Activated CD8-positive, alpha-beta memory T cell treated with anti-CD3 and anti-CD28 coated beads, Interleukin-2, amount 10 ng/mL, durations not matched to agents 7 days and 5 days (primary cell): ENCODE data around the gene NOMO2. TPM values are rescaled to one million over a fixed set of nuclear protein-coding genes. Genes with fewer than 3 reads are reported as not detected.
A peak's percentile ranks its signal among the peaks of the same experiment; 100 is the strongest.
"Not testable (repeated sequence)": the region's sequence is repeated elsewhere in the genome, so short reads cannot be mapped to it uniquely, and the experiment has no call there.

Experiments used
- ATAC-seq: fragments of 150-1000 bp; cut with Tn5 transposase; one replicate; pipeline ENCODE4 v1.10.0; 2021; ENCODE audit warnings: moderate library complexity
- CTCF ChIA-PET: fragments of 350-600 bp; sonication (Branson Sonifier 250); formaldehyde crosslinking; loops from one replicate; lab custom pipeline; 2021; ENCODE audit warnings: antibody characterized with exemption; lab: Charles Lee
- DNase-seq: peaks from one replicate; pipeline ENCODE4 v3.0.0-alpha.2; 2020
- H3K27ac Mint-ChIP-seq: one replicate; pipeline ENCODE4 v1.8.0; 2021; ENCODE audit warnings: mild to moderate bottlenecking, mixed read lengths
- H3K27me3 Mint-ChIP-seq: one replicate; pipeline ENCODE4 v1.8.0; 2021; ENCODE audit warnings: mixed read lengths
- H3K36me3 Mint-ChIP-seq: one replicate; pipeline ENCODE4 v1.8.0; 2021; ENCODE audit warnings: mild to moderate bottlenecking, mixed read lengths
- H3K4me1 Mint-ChIP-seq: one replicate; pipeline ENCODE4 v1.8.0; 2021; ENCODE audit warnings: mixed read lengths
- H3K4me3 Mint-ChIP-seq: one replicate; pipeline ENCODE4 v1.8.0; 2021; ENCODE audit warnings: mild to moderate bottlenecking, moderate library complexity, mixed read lengths
- H3K9me3 Mint-ChIP-seq: one replicate; pipeline ENCODE4 v1.8.0; 2022; ENCODE audit warnings: low read depth, mixed read lengths
- total RNA-seq, 2 experiments: library from RNA; stranded (reverse); gene quantifications; one replicate each; pipeline ENCODE4 v1.2.3, GENCODE V29; 2021

NOMO2 gene
- total RNA-seq, 2 experiments from 2014 or later, result 81.3 to 95.9 TPM

DNA sequence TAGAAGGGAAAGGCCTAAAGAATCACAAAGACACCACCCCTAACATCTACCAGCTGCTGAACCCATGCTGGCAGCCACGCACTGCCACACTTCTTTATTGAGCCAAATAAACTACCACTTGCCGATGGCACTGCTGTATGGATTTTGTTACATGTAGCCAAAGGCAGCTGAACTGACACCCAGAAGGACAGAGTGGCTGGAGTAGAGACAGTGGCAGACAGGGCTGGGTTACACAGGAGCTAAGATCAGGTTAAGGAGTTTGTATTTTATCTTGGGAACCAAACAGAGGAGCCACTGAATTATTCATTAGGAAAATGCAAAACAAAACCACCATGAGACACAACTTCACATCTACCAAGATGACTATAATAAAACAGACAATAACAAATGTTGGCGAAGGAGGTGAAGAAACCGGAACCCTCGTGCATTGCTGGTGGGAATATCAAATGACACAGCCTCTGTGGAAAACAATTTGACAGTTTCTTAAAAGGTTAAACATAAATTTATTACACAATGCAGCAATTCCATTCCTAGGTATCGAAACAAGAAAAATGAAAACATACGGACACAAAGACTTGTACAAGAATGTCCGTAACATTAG, 35.9 kb downstream of the NOMO2 start:
- H3K9me3 Mint-ChIP-seq, H3K4me3 Mint-ChIP-seq, H3K4me1 Mint-ChIP-seq, DNase-seq, H3K27me3 Mint-ChIP-seq, ATAC-seq, CTCF ChIA-PET, H3K36me3 Mint-ChIP-seq, H3K27ac Mint-ChIP-seq: not testable (repeated sequence)

- H3K36me3 Mint-ChIP-seq, ATAC-seq, DNase-seq, H3K4me3 Mint-ChIP-seq, H3K4me1 Mint-ChIP-seq, H3K27ac Mint-ChIP-seq, H3K9me3 Mint-ChIP-seq, H3K27me3 Mint-ChIP-seq, CTCF ChIA-PET: not testable (repeated sequence)
Observed at GRCh38 chr16:18522637-18523036, 39.3 kb downstream of the NOMO2 start.

DNA sequence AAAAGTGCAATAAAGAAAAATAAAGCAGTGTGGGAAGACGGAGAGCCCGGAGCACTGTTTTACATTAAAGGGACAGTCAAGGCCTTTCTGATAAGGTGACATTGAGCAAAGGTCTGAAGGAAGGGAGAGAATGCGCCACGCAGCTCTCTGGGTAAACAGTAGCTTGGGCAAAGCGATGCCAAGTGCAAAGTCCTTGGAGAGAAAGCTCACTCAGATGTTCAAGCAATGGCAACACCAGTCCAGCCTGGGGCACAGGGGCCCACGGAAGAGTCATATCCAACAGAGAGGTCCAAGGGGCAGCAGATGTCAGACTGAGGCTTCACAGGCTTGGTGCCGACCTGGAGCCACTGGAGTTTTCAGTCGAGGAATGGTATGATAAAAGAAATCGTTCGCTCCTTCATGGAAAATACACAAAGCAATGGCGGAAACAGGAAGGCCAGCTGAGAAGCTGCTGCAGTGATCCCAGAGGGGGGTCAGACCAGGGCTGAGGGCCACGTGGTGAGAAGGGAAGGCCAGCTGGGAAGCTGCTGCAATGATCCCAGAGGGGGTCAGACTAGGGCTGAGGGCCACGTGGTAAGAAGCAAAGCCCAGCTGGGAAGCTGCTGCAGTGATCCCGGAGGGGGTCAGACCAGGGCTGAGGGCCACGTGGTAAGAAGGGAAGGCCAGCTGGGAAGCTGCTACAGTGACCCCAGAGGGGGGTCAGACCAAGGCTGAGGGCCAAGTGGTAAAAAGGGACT, 40.3 kb downstream of the NOMO2 start:
- CTCF ChIA-PET, ATAC-seq, H3K27ac Mint-ChIP-seq, H3K4me1 Mint-ChIP-seq, H3K36me3 Mint-ChIP-seq, H3K4me3 Mint-ChIP-seq, H3K9me3 Mint-ChIP-seq, H3K27me3 Mint-ChIP-seq, DNase-seq: not testable (repeated sequence)

DNA sequence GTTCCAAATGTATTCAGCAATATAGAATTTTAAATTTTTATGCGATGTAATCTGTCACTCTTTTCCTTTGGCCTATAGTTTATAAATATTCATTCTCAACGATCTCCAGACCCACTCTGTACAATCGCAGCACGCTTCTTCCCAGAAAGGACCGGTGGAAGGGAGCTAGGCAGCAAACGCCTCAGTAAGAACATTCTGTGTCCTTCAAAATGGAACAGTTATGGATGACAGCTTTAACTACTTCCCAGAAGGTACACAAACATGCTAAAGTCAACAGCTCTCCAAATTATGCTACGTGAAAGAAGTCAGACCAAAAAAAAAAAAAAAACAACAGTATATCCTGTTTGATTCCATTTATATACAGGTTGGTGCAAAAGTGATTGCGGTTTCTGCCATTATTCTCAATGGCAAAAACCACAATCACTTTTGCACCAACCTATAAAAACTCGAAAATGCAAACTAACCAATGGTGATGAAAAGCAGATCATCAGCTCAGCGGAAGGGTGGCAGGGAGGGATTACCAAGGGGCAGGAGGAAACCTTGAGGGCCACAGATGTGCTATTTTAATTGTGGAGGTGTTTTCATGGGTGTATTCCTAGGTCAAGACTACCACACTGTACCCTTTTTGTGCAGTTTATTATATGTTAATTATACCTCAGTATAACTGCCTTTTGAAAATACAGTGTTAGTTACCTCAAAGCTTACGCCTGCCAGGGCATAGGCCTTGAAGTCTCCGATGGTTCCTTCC, 43.2 kb downstream of the NOMO2 start:
- H3K27me3 Mint-ChIP-seq, H3K4me3 Mint-ChIP-seq, H3K36me3 Mint-ChIP-seq, H3K9me3 Mint-ChIP-seq, ATAC-seq, DNase-seq, CTCF ChIA-PET, H3K27ac Mint-ChIP-seq, H3K4me1 Mint-ChIP-seq: not testable (repeated sequence)

- CTCF ChIA-PET, H3K27me3 Mint-ChIP-seq: not testable (repeated sequence)
Observed at GRCh38 chr16:18498430-18498829, 63.5 kb downstream of the NOMO2 start.

GRCh38 chr16:18497032-18497431, 64.9 kb downstream of the NOMO2 start:
- H3K27ac Mint-ChIP-seq, H3K27me3 Mint-ChIP-seq, H3K4me3 Mint-ChIP-seq, ATAC-seq, DNase-seq, CTCF ChIA-PET, H3K9me3 Mint-ChIP-seq, H3K36me3 Mint-ChIP-seq, H3K4me1 Mint-ChIP-seq: not testable (repeated sequence)

More at GRCh38 chr16:18498430-18498829, 63.5 kb downstream of the NOMO2 start:
- DNase-seq, H3K36me3 Mint-ChIP-seq, H3K4me1 Mint-ChIP-seq, H3K4me3 Mint-ChIP-seq, H3K27ac Mint-ChIP-seq, H3K9me3 Mint-ChIP-seq: not testable (repeated sequence)
- peak; percentile 53 for ATAC-seq

- H3K4me1 Mint-ChIP-seq, H3K27me3 Mint-ChIP-seq, H3K9me3 Mint-ChIP-seq, CTCF ChIA-PET, H3K27ac Mint-ChIP-seq, H3K4me3 Mint-ChIP-seq, H3K36me3 Mint-ChIP-seq, DNase-seq: not testable (repeated sequence)
- ATAC-seq, result peak; percentile 88
Observed at GRCh38 chr16:18492118-18492897, 69.6 kb downstream of the NOMO2 start.

DNA sequence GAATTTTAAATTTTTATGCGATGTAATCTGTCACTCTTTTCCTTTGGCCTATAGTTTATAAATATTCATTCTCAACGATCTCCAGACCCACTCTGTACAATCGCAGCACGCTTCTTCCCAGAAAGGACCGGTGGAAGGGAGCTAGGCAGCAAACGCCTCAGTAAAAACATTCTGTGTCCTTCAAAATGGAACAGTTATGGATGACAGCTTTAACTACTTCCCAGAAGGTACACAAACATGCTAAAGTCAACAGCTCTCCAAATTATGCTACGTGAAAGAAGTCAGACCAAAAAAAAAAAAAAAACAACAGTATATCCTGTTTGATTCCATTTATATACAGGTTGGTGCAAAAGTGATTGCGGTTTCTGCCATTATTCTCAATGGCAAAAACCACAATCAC, 125.9 kb downstream of the NOMO2 start:
- CTCF ChIA-PET, H3K27me3 Mint-ChIP-seq, H3K27ac Mint-ChIP-seq, H3K4me1 Mint-ChIP-seq, H3K9me3 Mint-ChIP-seq, H3K4me3 Mint-ChIP-seq, H3K36me3 Mint-ChIP-seq, DNase-seq, ATAC-seq: not testable (repeated sequence)

- H3K27me3 Mint-ChIP-seq, H3K9me3 Mint-ChIP-seq, DNase-seq, CTCF ChIA-PET, H3K4me3 Mint-ChIP-seq, H3K27ac Mint-ChIP-seq, H3K36me3 Mint-ChIP-seq, H3K4me1 Mint-ChIP-seq: not testable (repeated sequence)
- peak; percentile 53 for ATAC-seq
Observed at GRCh38 chr16:18415827-18416226, 146.1 kb downstream of the NOMO2 start.

GRCh38 chr16:18409532-18410293, 152.2 kb downstream of the NOMO2 start:
- H3K36me3 Mint-ChIP-seq, H3K9me3 Mint-ChIP-seq, H3K27ac Mint-ChIP-seq, CTCF ChIA-PET, DNase-seq, H3K4me1 Mint-ChIP-seq, H3K27me3 Mint-ChIP-seq, H3K4me3 Mint-ChIP-seq: not testable (repeated sequence)
- peak; percentile 96 for ATAC-seq

DNA sequence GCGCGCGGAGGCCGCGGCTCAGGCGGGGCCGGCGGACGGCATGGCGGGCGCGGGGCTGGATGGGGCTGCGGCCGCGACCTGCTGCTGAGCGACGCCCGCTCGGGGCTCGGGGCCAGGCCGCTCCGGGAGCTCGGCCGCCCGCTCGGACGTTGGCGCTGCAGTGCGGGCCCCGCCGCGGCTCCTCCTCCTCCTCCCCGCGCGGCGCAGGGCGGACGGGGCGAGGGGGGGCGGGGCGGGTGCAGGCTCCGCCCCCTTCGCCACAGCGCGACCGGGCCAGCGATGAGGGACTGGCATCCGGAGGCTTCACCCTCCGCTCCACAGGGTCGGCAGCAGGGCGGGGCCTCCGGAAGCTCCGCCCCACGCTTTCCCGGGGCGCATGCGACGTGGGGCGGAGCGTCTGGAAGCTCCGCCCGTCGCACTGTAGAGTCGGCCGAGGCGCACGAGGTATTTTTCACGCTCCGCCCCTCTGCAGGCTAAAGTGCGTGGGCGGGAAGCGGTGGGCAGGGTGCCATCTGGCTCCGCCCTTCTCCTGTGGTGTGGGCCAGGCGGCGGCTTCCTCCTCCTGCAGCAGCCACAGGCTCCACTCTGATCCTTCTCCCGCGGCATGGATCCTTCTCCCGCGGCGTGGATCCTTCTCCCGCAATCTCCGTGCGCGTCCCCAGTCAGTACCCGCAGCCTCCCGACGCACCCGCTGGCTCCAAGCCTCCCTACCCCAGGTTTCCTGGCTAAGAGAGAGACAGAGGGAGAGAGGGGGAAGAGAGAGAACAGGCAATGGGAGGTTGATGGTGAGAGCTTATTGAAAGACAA, 159.8 kb downstream of the NOMO2 start:
- H3K27ac Mint-ChIP-seq, DNase-seq, H3K4me1 Mint-ChIP-seq, H3K9me3 Mint-ChIP-seq, H3K27me3 Mint-ChIP-seq, CTCF ChIA-PET, H3K36me3 Mint-ChIP-seq, H3K4me3 Mint-ChIP-seq: not testable (repeated sequence)
- ATAC-seq, result peak; percentile 88

DNA sequence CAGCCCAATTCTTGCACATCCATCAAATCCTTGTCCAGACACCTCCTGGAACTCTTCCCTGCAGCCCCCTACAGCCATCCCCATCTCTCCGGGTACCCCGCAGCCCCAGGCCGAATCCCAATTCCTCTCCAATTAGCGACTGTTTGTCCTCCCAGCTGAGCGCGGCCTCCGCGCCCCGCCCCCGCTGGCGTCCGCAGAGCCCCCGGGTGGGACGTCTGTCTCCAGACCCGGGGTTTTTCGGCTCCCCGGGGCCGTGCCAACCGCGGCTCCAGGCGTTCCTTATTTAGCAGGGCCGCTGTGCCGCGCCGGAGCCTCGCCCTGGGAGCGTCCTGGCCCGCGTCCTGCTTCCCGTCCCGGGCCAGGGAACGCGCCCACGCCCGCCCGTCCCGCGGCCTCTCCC, 160.7 kb downstream of the NOMO2 start:
- H3K27ac Mint-ChIP-seq, H3K27me3 Mint-ChIP-seq, H3K36me3 Mint-ChIP-seq, H3K4me3 Mint-ChIP-seq, H3K9me3 Mint-ChIP-seq, ATAC-seq, CTCF ChIA-PET, H3K4me1 Mint-ChIP-seq: not testable (repeated sequence)
- peak; percentile 41 for DNase-seq
